Glutamatergic neuron (in vitro differentiated cells): ENCODE data around the gene DHH. TPM values are rescaled to one million over a fixed set of nuclear protein-coding genes. Genes with fewer than 3 reads are reported as not detected.

Source experiments
- DNase-seq: peaks from one replicate; pipeline ENCODE4 v3.0.0; 2022
- H3K27ac Mint-ChIP-seq: one replicate; pipeline ENCODE4 v1.8.0; 2020; ENCODE audit warnings: mild to moderate bottlenecking, mixed read lengths, inconsistent platforms; ENCODE audit not compliant: unreplicated experiment
- H3K27me3 Mint-ChIP-seq: one replicate; pipeline ENCODE4 v1.8.0; 2020; ENCODE audit warnings: mild to moderate bottlenecking, moderate library complexity, mixed read lengths, inconsistent platforms; ENCODE audit not compliant: unreplicated experiment
- H3K36me3 Mint-ChIP-seq: one replicate; pipeline ENCODE4 v1.8.0; 2020; ENCODE audit warnings: mild to moderate bottlenecking, mixed read lengths, inconsistent platforms; ENCODE audit not compliant: unreplicated experiment
- H3K4me1 Mint-ChIP-seq: one replicate; pipeline ENCODE4 v1.8.0; 2020; ENCODE audit warnings: mild to moderate bottlenecking, low read depth, mixed read lengths, inconsistent platforms; ENCODE audit not compliant: unreplicated experiment
- H3K4me3 Mint-ChIP-seq: one replicate; pipeline ENCODE4 v1.8.0; 2020; ENCODE audit warnings: mild to moderate bottlenecking, mixed read lengths, inconsistent platforms; ENCODE audit not compliant: unreplicated experiment
- H3K9me3 Mint-ChIP-seq: one replicate; pipeline ENCODE4 v1.8.0; 2020; ENCODE audit warnings: mild to moderate bottlenecking, moderate library complexity, mixed read lengths, inconsistent platforms; ENCODE audit not compliant: unreplicated experiment
- CTCF ChIP-seq: fragments of 200-600 bp; sonication (generic); IDR thresholded peaks from one replicate; pipeline ENCODE4 v1.5.0; 2021; ENCODE audit not compliant: partially characterized antibody, unreplicated experiment
- total RNA-seq: library from RNA; stranded (reverse); fragmentation: NEBNext Ultra II Directional; extraction: Animal tissue kit (Norgen Biotek cat#: 25700); gene quantifications from one replicate; pipeline ENCODE4 v1.2.1, GENCODE V29; 2021; ENCODE audit not compliant: unreplicated experiment

DHH gene
- total RNA-seq, 1 donor from 2014 or later: 1.2 TPM

GRCh38 chr12:49040364-49040855 is 54.2 kb downstream of the DHH start:
- no peak overlapping the region for H3K4me3 Mint-ChIP-seq
- H3K4me1 Mint-ChIP-seq: no peaks in the 10 kb centered on the region
- TF ChIP-seq CTCF: no peak
- H3K27ac Mint-ChIP-seq: no peak overlapping the region
- no peaks in the 10 kb centered on the region for H3K36me3 Mint-ChIP-seq
- H3K9me3 Mint-ChIP-seq: peaks cover 3% of the 10 kb centered on the region
- no peak for DNase-seq
- H3K27me3 Mint-ChIP-seq: no peaks in the 10 kb centered on the region

GRCh38 chr12:49039421-49040363 is 54.9 kb downstream of the DHH start:
- Mint-ChIP-seq H3K4me1 (no peaks in the 10 kb centered on the region), H3K27ac (no peak overlapping the region), H3K36me3 (no peaks in the 10 kb centered on the region), H3K9me3 (peaks cover 3% of the 10 kb centered on the region), H3K4me3 (no peak overlapping the region), H3K27me3 (no peaks in the 10 kb centered on the region)
- DNase-seq: no peak
- TF ChIP-seq CTCF: no peak

- no peak overlapping the region for H3K4me3 Mint-ChIP-seq
- H3K27me3 Mint-ChIP-seq: no peaks in the 10 kb centered on the region
- H3K36me3 Mint-ChIP-seq: no peaks in the 10 kb centered on the region
- DNase-seq: no peak
- no peak for TF ChIP-seq CTCF
- H3K4me1 Mint-ChIP-seq: no peaks in the 10 kb centered on the region
- H3K9me3 Mint-ChIP-seq: peaks cover 3% of the 10 kb centered on the region
- no peak overlapping the region for H3K27ac Mint-ChIP-seq
These were observed 56.2 kb downstream of the DHH start for GRCh38 chr12:49038291-49038955.

- Mint-ChIP-seq H3K4me3 (no peak overlapping the region), H3K27me3 (no peaks in the 10 kb centered on the region), H3K36me3 (no peaks in the 10 kb centered on the region), H3K27ac (no peak overlapping the region), H3K4me1 (no peaks in the 10 kb centered on the region), H3K9me3 (peaks cover 3% of the 10 kb centered on the region)
- no peak for TF ChIP-seq CTCF
- no peak for DNase-seq
These were observed 56.7 kb downstream of the DHH start for GRCh38 chr12:49037947-49038237.
